Esophagus squamous epithelium (tissue), 4 donors: ENCODE results near the gene ATP8B4.

Source experiments
- CTCF ChIP-seq, 6 experiments: fragments of 450-650 bp in 4 of 6; fragments of 200-600 bp in 2 of 6; sonication (generic) in 2 of 6; IDR thresholded peaks; one replicate each; pipeline ENCODE4 v1.5.1; 2016 to 2019; ENCODE audit warnings: antibody characterized with exemption in 6 of 6, mild to moderate bottlenecking in 4 of 6, moderate library complexity in 4 of 6
- POLR2A ChIP-seq, 4 donors: fragments of 450-650 bp; IDR thresholded peaks; one replicate each; pipeline ENCODE4 v1.6.1; 2017; ENCODE audit warnings: antibody characterized with exemption in 4 of 4, mild to moderate bottlenecking in 4 of 4, moderate library complexity in 3 of 4

GRCh38 chr15:50077176-50077575 is 41.9 kb downstream of the ATP8B4 start:
- TF ChIP-seq POLR2A (IDR thresholded peaks at IDR 0.05): no peak
- no peak for TF ChIP-seq CTCF (IDR thresholded peaks at IDR 0.05)
